GM18909 (cell line): Measurements from ENCODE around the gene DPF1.

Experiments
- ATAC-seq: cut with Tn5 transposase; IDR thresholded peaks from one replicate; pipeline ENCODE4 v1.9.1; 2021; ENCODE audit warnings: mild to moderate bottlenecking; ENCODE audit not compliant: unreplicated experiment, poor library complexity

The DPF1 gene

GRCh38 chr19:38202504-38202903 is 21.5 kb downstream of the DPF1 start:
- ATAC-seq = no peak

- ATAC-seq = no peak
These were observed 22.3 kb downstream of the DPF1 start for GRCh38 chr19:38201731-38202130.

GRCh38 chr19:38199340-38199739 is 24.7 kb downstream of the DPF1 start:
- ATAC-seq = no peak

- no peak for ATAC-seq
These were observed 25.9 kb downstream of the DPF1 start for GRCh38 chr19:38197937-38198704.

- ATAC-seq = no peak
These were observed 26.9 kb downstream of the DPF1 start for GRCh38 chr19:38196948-38197656.

GRCh38 chr19:38196245-38196837 is 27.7 kb downstream of the DPF1 start:
- ATAC-seq = no peak

GRCh38 chr19:38195237-38195636 is 28.8 kb downstream of the DPF1 start:
- ATAC-seq = no peak

- ATAC-seq = no peak
These were observed 29.8 kb downstream of the DPF1 start for GRCh38 chr19:38194061-38194701.

GRCh38 chr19:38193445-38193844 is 30.6 kb downstream of the DPF1 start:
- no peak for ATAC-seq

- ATAC-seq = no peak
These were observed 32.3 kb downstream of the DPF1 start for GRCh38 chr19:38191747-38192146.

GRCh38 chr19:38190793-38191192 is 33.2 kb downstream of the DPF1 start:
- no peak for ATAC-seq

- no peak for ATAC-seq
These were observed 34.0 kb downstream of the DPF1 start for GRCh38 chr19:38190061-38190460.

- no peak for ATAC-seq
These were observed 38.5 kb downstream of the DPF1 start for GRCh38 chr19:38185562-38185961.

GRCh38 chr19:38184815-38185214 is 39.2 kb downstream of the DPF1 start:
- no peak for ATAC-seq

- no peak for ATAC-seq
These were observed 40.6 kb downstream of the DPF1 start for GRCh38 chr19:38183251-38183897.

GRCh38 chr19:38182536-38183210 is 41.3 kb downstream of the DPF1 start:
- ATAC-seq = no peak

GRCh38 chr19:38180071-38180470 is 44.0 kb downstream of the DPF1 start:
- ATAC-seq = no peak

- no peak for ATAC-seq
These were observed 48.6 kb downstream of the DPF1 start for GRCh38 chr19:38175422-38175821.

- no peak for ATAC-seq
These were observed 50.6 kb downstream of the DPF1 start for GRCh38 chr19:38173291-38174041.
